IMR-90 (cell line): Measurements from ENCODE around the gene TVP23C.

Experiments
- BHLHE40 ChIP-seq: fragments of 150-350 bp; IDR thresholded peaks from 2 replicates; pipeline ENCODE4 v1.6.1; 2016; ENCODE audit warnings: mild to moderate bottlenecking, low read depth, low read length
- CEBPB ChIP-seq: IDR thresholded peaks from 2 replicates; pipeline ENCODE4 v1.6.1; 2012; ENCODE audit warnings: low read depth, low read length, improper control_type of control experiment
- CHD1 ChIP-seq: IDR thresholded peaks from 2 replicates; pipeline ENCODE4 v1.6.1; 2012; ENCODE audit warnings: low read depth, low read length, improper control_type of control experiment
- ELK1 ChIP-seq: fragments of 150-350 bp; IDR thresholded peaks from 2 replicates; pipeline ENCODE4 v1.6.1; 2016; ENCODE audit warnings: low read depth, mild to moderate bottlenecking, low read length, moderate library complexity, borderline replicate concordance
- MAFK ChIP-seq: IDR thresholded peaks from 2 replicates; pipeline ENCODE4 v1.6.1; 2012; ENCODE audit warnings: low read depth, low read length, improper control_type of control experiment
- MAZ ChIP-seq: IDR thresholded peaks from 2 replicates; pipeline ENCODE4 v1.6.1; 2012; ENCODE audit warnings: low read depth, mild to moderate bottlenecking, low read length, improper control_type of control experiment, moderate library complexity, borderline replicate concordance
- MXI1 ChIP-seq: IDR thresholded peaks from 2 replicates; pipeline ENCODE4 v1.6.1; 2012; ENCODE audit warnings: low read depth, mild to moderate bottlenecking, low read length, moderate library complexity, borderline replicate concordance
- POLR2A ChIP-seq: IDR thresholded peaks from 2 replicates; pipeline ENCODE4 v1.6.1; 2012; ENCODE audit warnings: mild to moderate bottlenecking, low read depth, low read length
- RAD21 ChIP-seq: IDR thresholded peaks from 2 replicates; pipeline ENCODE4 v1.6.1; 2012; ENCODE audit warnings: low read length, improper control_type of control experiment
- RFX5 ChIP-seq: IDR thresholded peaks from 2 replicates; pipeline ENCODE4 v1.8.0; 2012; ENCODE audit warnings: low read depth, mild to moderate bottlenecking, low read length, moderate library complexity
- SMC3 ChIP-seq: fragments of 150-350 bp; IDR thresholded peaks from 2 replicates; pipeline ENCODE4 v1.6.1; 2016; ENCODE audit warnings: low read depth, mild to moderate bottlenecking, antibody characterized with exemption, low read length, moderate library complexity
- TF ChIP-seq, protein P1 (sequence below): conservative IDR thresholded peaks from 2 replicates; pipeline ENCODE4 v1.5.1; 2012; ENCODE audit warnings: mild to moderate bottlenecking, low read depth, low read length, improper control_type of control experiment
- TF ChIP-seq, protein P2 (sequence below): fragments of 150-350 bp; IDR thresholded peaks from 2 replicates; pipeline ENCODE4 v1.6.1; 2017; ENCODE audit warnings: mild to moderate bottlenecking, antibody characterized with exemption, low read length, low read depth

- TF ChIP-seq MXI1, result no peak
- TF ChIP-seq RAD21, result no peak
- no peak for TF ChIP-seq POLR2A
- no peak for TF ChIP-seq ELK1
- TF ChIP-seq, protein P1, sequence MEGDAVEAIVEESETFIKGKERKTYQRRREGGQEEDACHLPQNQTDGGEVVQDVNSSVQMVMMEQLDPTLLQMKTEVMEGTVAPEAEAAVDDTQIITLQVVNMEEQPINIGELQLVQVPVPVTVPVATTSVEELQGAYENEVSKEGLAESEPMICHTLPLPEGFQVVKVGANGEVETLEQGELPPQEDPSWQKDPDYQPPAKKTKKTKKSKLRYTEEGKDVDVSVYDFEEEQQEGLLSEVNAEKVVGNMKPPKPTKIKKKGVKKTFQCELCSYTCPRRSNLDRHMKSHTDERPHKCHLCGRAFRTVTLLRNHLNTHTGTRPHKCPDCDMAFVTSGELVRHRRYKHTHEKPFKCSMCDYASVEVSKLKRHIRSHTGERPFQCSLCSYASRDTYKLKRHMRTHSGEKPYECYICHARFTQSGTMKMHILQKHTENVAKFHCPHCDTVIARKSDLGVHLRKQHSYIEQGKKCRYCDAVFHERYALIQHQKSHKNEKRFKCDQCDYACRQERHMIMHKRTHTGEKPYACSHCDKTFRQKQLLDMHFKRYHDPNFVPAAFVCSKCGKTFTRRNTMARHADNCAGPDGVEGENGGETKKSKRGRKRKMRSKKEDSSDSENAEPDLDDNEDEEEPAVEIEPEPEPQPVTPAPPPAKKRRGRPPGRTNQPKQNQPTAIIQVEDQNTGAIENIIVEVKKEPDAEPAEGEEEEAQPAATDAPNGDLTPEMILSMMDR, result no peak
- TF ChIP-seq, protein P2, sequence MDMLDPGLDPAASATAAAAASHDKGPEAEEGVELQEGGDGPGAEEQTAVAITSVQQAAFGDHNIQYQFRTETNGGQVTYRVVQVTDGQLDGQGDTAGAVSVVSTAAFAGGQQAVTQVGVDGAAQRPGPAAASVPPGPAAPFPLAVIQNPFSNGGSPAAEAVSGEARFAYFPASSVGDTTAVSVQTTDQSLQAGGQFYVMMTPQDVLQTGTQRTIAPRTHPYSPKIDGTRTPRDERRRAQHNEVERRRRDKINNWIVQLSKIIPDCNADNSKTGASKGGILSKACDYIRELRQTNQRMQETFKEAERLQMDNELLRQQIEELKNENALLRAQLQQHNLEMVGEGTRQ, result no peak
- no peak for TF ChIP-seq CEBPB
- TF ChIP-seq MAZ, result no peak
- no peak for TF ChIP-seq CHD1
- no peak for TF ChIP-seq SMC3
- no peak for TF ChIP-seq MAFK
- no peak for TF ChIP-seq RFX5
- TF ChIP-seq BHLHE40, result no peak
Measured at GRCh38 chr17:15488557-15488956, 74.7 kb downstream of the TVP23C start.
